ENCODE data around the gene MAGEB6. TPM values are rescaled to one million over a fixed set of nuclear protein-coding genes. Genes with fewer than 3 reads are reported as not detected.
"Not testable (repeated sequence)": the region's sequence is repeated elsewhere in the genome, so short reads cannot be mapped to it uniquely, and the experiment has no call there.

MAGEB6 gene
- total and polyA plus RNA-seq, 10 of the 15 experiments (the other 5 are each of a cell fraction or from before 2014, with no cell fraction given), result 0.05 TPM; not detected in 9

GRCh38 chrX:26203561-26203960 is 11.3 kb downstream of the MAGEB6 start:
- Histone ChIP-seq H3K9ac (ENCODE audit: control insufficient read depth, insufficient read depth, low read length) (no peak overlapping the region), H4K20me1 (ENCODE audit: control insufficient read depth, insufficient read depth) (no peaks in the 10 kb centered on the region), H3K4me3 (no peak overlapping the region), H3K36me3 (ENCODE audit: control insufficient read depth in 2 of 2, insufficient read depth in 2 of 2, low read length in 1 of 2) (no peaks in the 10 kb centered on the region), H3K4me2 (ENCODE audit: control insufficient read depth, insufficient read depth) (no peak overlapping the region), H3K27ac (ENCODE audit: control insufficient read depth, insufficient read depth) (no peak overlapping the region), H3K9me3 (replicated peaks; ENCODE audit: control insufficient read depth, insufficient read depth, low read length) (no peaks in the 10 kb centered on the region), H3K4me1 (ENCODE audit: control insufficient read depth, insufficient read depth, low read length) (no peaks in the 10 kb centered on the region), H2AFZ (ENCODE audit: control insufficient read depth, low read depth, low read length) (no peak overlapping the region), H3K27me3 (replicated peaks in 1 of 2; ENCODE audit: control insufficient read depth in 2 of 2, insufficient read depth in 2 of 2, low read length in 1 of 2) (no peaks in the 10 kb centered on the region), H3K79me2 (ENCODE audit: control insufficient read depth, insufficient read depth, low read length) (no peaks in the 10 kb centered on the region)
- SMC1A ChIA-PET (ENCODE audit: uncharacterized antibody, unreplicated experiment), result no interaction called here
- ATAC-seq, result no peak
- intact Hi-C loops (cut with micrococcal nuclease; ENCODE audit: unreplicated experiment) (no loop called here), in situ Hi-C loops (cut with MboI) (no loop called here)
- RAD21 ChIA-PET (ENCODE audit: unreplicated experiment), result no interaction called here
- BruUV-seq (replicated peaks), result no TSS peak
- CTCF ChIA-PET, result no interaction called here
- no peak for DNase-seq (ENCODE audit: low read depth, low spot score)
- TF ChIP-seq SP1 (IDR thresholded peaks at IDR 0.05; ENCODE audit: low read depth, low read length) (no peak), ZBED1 (IDR thresholded peaks at IDR 0.05; ENCODE audit: borderline replicate concordance) (no peak), TCF3 (IDR thresholded peaks at IDR 0.05; ENCODE audit: borderline replicate concordance, insufficient read depth, low read depth, low read length) (no peak), ELK1 (IDR thresholded peaks at IDR 0.05; ENCODE audit: low read depth, low read length) (no peak), ZNF217 (IDR thresholded peaks at IDR 0.05) (no peak), TAF1 (IDR thresholded peaks at IDR 0.05; ENCODE audit: borderline replicate concordance, low read depth, low read length) (no peak), MXI1 (IDR thresholded peaks at IDR 0.05; ENCODE audit: low read depth, low read length) (no peak), POLR2A (IDR thresholded peaks at IDR 0.05; ENCODE audit: low read depth, low read length) (no peak), LARP7 (IDR thresholded peaks at IDR 0.05) (no peak), NBN (IDR thresholded peaks at IDR 0.05) (no peak), NFIC (IDR thresholded peaks at IDR 0.05; ENCODE audit: low read depth, low read length) (no peak), KAT2A (conservative IDR thresholded peaks at IDR 0.05; ENCODE audit: control insufficient read depth, low read depth, low read length) (no peak)
- TF ChIP-seq, protein P1, sequence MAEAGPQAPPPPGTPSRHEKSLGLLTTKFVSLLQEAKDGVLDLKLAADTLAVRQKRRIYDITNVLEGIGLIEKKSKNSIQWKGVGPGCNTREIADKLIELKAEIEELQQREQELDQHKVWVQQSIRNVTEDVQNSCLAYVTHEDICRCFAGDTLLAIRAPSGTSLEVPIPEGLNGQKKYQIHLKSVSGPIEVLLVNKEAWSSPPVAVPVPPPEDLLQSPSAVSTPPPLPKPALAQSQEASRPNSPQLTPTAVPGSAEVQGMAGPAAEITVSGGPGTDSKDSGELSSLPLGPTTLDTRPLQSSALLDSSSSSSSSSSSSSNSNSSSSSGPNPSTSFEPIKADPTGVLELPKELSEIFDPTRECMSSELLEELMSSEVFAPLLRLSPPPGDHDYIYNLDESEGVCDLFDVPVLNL (IDR thresholded peaks at IDR 0.05; ENCODE audit: low read depth, low read length), result no peak
- no peak for FAIRE-seq
- POLR2A ChIA-PET, result no interaction called here

DNA sequence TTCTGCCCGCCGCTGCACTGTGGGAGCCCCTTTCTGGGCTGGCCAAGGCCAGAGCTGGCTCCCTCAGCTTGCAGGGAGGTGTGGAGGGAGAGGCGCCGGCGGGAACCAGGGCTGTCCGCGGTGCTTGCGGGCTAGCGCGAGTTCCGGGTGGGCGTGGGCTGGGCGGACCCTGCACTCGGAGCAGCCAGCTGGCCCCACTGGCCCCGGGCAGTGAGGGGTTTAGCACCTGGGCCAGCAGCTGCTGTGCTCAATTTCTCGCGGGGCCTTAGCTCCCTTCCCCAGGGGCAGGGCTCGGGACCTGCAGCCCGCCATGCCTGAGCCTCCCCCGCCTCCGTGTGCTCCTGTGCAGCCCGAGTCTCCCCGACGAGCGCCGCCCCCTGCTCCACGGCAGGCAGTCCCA is 12.5 kb downstream of the MAGEB6 start:
- H2AFZ ChIP-seq (ENCODE audit: control insufficient read depth, low read depth, low read length); BruUV-seq (replicated peaks); CTCF ChIA-PET; RAD21 ChIA-PET (ENCODE audit: unreplicated experiment); H3K4me3 ChIP-seq; DNase-seq (ENCODE audit: low read depth, low spot score); H3K9ac ChIP-seq (ENCODE audit: control insufficient read depth, insufficient read depth, low read length); H4K20me1 ChIP-seq (ENCODE audit: control insufficient read depth, insufficient read depth); H3K27ac ChIP-seq (ENCODE audit: control insufficient read depth, insufficient read depth); ATAC-seq; H3K9me3 ChIP-seq (replicated peaks; ENCODE audit: control insufficient read depth, insufficient read depth, low read length); intact Hi-C loops (cut with micrococcal nuclease; ENCODE audit: unreplicated experiment); POLR2A ChIA-PET; H3K79me2 ChIP-seq (ENCODE audit: control insufficient read depth, insufficient read depth, low read length); in situ Hi-C loops (cut with MboI); SMC1A ChIA-PET (ENCODE audit: uncharacterized antibody, unreplicated experiment); H3K27me3 ChIP-seq (replicated peaks in 1 of 2; ENCODE audit: control insufficient read depth in 2 of 2, insufficient read depth in 2 of 2, low read length in 1 of 2); FAIRE-seq; H3K4me1 ChIP-seq (ENCODE audit: control insufficient read depth, insufficient read depth, low read length); H3K36me3 ChIP-seq (ENCODE audit: control insufficient read depth in 2 of 2, insufficient read depth in 2 of 2, low read length in 1 of 2); H3K4me2 ChIP-seq (ENCODE audit: control insufficient read depth, insufficient read depth): not testable (repeated sequence)
- 47% methylated on average over 14 of the region's 27 CpGs for WGBS (ENCODE audit: insufficient coverage, insufficient replicate concordance, low lambda C conversion rate, missing lambda C conversion rate)
